GM19372 (cell line): ENCODE measurements around the gene CST5.
"Not testable (repeated sequence)": the region's sequence is repeated elsewhere in the genome, so short reads cannot be mapped to it uniquely, and the experiment has no call there.

ENCODE experiments used
- ATAC-seq: cut with Tn5 transposase; IDR thresholded peaks from one replicate; pipeline ENCODE4 v1.9.1; 2021; ENCODE audit warnings: mild to moderate bottlenecking, low read depth, moderate library complexity; ENCODE audit not compliant: unreplicated experiment

The CST5 gene

GRCh38 chr20:23857962-23858595, 21.5 kb downstream of the CST5 start:
- no peak for ATAC-seq

GRCh38 chr20:23856736-23857135, 22.8 kb downstream of the CST5 start:
- no peak for ATAC-seq

- no peak for ATAC-seq
Measured at GRCh38 chr20:23856226-23856625, 23.3 kb downstream of the CST5 start.

- ATAC-seq, result no peak
Measured at GRCh38 chr20:23841693-23842092, 37.9 kb downstream of the CST5 start.

GRCh38 chr20:23835716-23836115, 43.8 kb downstream of the CST5 start:
- ATAC-seq, result no peak

- ATAC-seq, result no peak
Measured at GRCh38 chr20:23832775-23833513, 46.6 kb downstream of the CST5 start.

- not testable (repeated sequence) for ATAC-seq
Measured at GRCh38 chr20:23831961-23832360, 47.6 kb downstream of the CST5 start.

GRCh38 chr20:23826541-23827021, 53.0 kb downstream of the CST5 start, which contains the start of gene CST2:
Gene CST2 (minus strand): TSS chr20:23826729. CDS start chr20:23826660, 69 bp downstream.
- no peak for ATAC-seq
